IPS-15b (cell line): Measurements from ENCODE around the gene CCR9.
"Not testable (repeated sequence)": the region's sequence is repeated elsewhere in the genome, so short reads cannot be mapped to it uniquely, and the experiment has no call there.

Source experiments
- H3K27me3 ChIP-seq: one replicate; pipeline ENCODE4 v1.6.1; 2013; ENCODE audit warnings: low read length; ENCODE audit not compliant: control insufficient read depth, insufficient read depth
- H3K36me3 ChIP-seq: one replicate; pipeline ENCODE4 v1.6.1; 2013; ENCODE audit warnings: low read length; ENCODE audit not compliant: control insufficient read depth, insufficient read depth
- H3K4me1 ChIP-seq: one replicate; pipeline ENCODE4 v1.6.1; 2013; ENCODE audit warnings: mild to moderate bottlenecking, low read length; ENCODE audit not compliant: control insufficient read depth, insufficient read depth
- H3K4me3 ChIP-seq: one replicate; pipeline ENCODE4 v1.5.1; 2013; ENCODE audit warnings: low read depth, low read length
- H3K9ac ChIP-seq: one replicate; pipeline ENCODE4 v1.6.1; 2013; ENCODE audit warnings: low read depth, mild to moderate bottlenecking, low read length
- H3K9me3 ChIP-seq: one replicate; pipeline ENCODE4 v1.6.1; 2013; ENCODE audit warnings: mild to moderate bottlenecking, low read length; ENCODE audit not compliant: control insufficient read depth, insufficient read depth

CCR9 gene

DNA sequence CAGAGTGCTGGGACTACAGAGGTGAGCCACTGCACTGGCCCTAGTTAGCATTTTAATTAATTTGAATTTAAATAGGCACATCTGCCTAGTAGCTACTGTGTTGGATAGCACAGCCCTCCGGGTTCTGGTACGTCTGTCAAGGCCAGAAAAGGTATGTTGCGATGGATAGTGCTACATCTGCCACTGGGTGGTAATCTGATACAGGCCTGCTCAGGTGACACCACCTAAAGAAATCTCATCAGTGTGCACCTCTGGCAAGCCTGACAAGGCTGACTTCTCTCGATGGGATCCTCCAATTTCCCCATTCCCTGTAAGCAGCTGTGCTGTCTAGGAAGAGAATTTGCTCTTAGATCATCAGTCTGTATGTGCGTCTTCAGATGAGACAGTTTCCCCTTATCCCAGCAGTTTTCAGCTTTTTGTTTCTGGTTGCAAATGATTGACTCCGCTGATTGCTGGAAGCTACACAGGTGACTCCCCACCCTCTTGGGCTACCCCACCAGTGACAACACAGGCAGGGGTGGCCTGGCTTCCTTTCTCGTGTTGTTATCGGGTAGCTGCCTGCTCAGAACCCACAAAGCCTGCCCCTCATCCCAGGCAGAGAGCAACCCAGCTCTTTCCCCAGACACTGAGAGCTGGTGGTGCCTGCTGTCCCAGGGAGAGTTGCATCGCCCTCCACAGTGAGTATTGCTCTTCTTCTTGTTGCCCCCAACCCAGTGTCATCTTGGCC is at the start of gene CCR9:
Gene CCR9, plus strand, starts transcription at position 565 of the 727 bp plus-strand sequence. CDS start 8,391 bp downstream, outside the sequence.
- H3K9ac ChIP-seq, result no peak within 1 kb of the TSS

GRCh38 chr3:45838466-45838865 is 47.9 kb upstream of the CCR9 start:
- H3K4me1 ChIP-seq, result no peaks in the 10 kb centered on the region

More for the DNA sequence above, at the start of gene CCR9:
- peaks cover 7% of the 10 kb centered on the region for H3K4me1 ChIP-seq
- H3K9me3 ChIP-seq, result no peaks in the 10 kb centered on the region
- H3K36me3 ChIP-seq, result no peaks in the 10 kb centered on the region
- peaks cover 2% of the 10 kb centered on the region for H3K27me3 ChIP-seq
- no peak within 1 kb of the TSS for H3K4me3 ChIP-seq

DNA sequence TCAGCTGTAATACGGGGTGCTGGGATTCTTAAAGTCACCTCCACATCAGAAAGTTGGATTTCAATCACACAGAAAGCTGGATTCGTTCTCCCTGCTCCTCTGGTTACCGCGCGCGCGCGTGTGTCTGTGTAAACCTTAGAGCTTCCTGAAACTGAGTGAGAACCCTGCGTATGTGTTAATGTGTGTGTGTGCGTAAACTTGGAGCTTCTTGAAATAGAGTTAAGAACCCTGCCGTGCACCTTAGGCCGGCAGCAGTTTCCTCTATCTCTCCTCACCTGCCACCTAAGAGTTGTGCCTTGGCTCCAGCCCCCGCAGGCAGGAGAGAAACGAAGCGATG is 45.0 kb upstream of the CCR9 start:
- peaks cover 30% of the 10 kb centered on the region for H3K27me3 ChIP-seq
- no peaks in the 10 kb centered on the region for H3K36me3 ChIP-seq
- no peaks in the 10 kb centered on the region for H3K4me1 ChIP-seq
- peak overlapping the region; percentile 76 for H3K4me3 ChIP-seq
- no peaks in the 10 kb centered on the region for H3K9me3 ChIP-seq
- H3K9ac ChIP-seq, result no peak overlapping the region

More at GRCh38 chr3:45838466-45838865, 47.9 kb upstream of the CCR9 start:
- peaks cover 8% of the 10 kb centered on the region for H3K27me3 ChIP-seq
- H3K9me3 ChIP-seq, result no peaks in the 10 kb centered on the region
- H3K36me3 ChIP-seq, result no peaks in the 10 kb centered on the region
- H3K9ac ChIP-seq, result no peak overlapping the region
- no peak overlapping the region for H3K4me3 ChIP-seq

DNA sequence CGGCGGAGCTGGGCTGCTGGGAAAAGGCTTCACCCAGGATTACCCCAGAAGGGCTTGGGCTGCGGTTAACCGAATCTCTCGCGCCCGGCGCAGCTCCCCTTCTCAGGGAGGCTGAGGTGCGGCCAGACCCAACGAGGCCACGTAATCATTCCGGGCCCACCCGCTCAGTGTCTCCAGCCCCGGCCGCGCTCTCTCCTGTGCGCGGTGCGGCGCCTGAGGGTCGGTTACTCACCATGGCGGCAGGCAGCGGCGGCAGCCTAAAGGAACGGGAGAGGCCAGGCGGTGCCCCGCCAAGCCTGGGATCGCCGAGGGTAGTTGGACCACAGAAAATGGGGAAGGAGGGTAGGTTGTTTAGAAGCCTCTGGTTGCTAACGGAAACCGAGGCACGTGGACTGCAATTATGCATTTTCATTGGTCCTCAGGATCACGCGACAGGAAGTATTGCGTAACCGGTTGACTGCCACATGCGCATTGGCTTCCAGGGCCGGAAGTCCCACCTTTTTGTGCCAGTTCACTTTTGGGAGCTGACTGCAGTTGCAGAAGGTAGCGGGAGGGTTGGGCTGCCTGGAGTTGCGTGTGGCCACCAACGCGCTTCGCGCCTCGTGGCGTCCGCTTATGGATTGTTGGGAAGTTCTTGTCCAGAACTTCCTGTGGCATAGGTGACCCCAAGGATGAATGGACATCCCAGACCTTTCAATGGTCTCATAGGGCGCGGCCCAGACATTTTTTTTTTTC is 44.4 kb upstream of the CCR9 start, which contains the start of gene LZTFL1:
Gene LZTFL1, minus strand, starts transcription at position 363 of the 735 bp plus-strand sequence. Its CDS starts 128 bp downstream, at position 235.
- H3K27me3 ChIP-seq, result peaks cover 34% of the 10 kb centered on the region
- H3K9me3 ChIP-seq, result no peaks in the 10 kb centered on the region
- no peaks in the 10 kb centered on the region for H3K4me1 ChIP-seq
- H3K36me3 ChIP-seq, result no peaks in the 10 kb centered on the region
- peak within 1 kb of the TSS; percentile 1 for H3K9ac ChIP-seq
- H3K4me3 ChIP-seq, result peak within 1 kb of the TSS; percentile 78

GRCh38 chr3:45842851-45843625 is 43.3 kb upstream of the CCR9 start:
- H3K4me1 ChIP-seq, result no peaks in the 10 kb centered on the region
- no peaks in the 10 kb centered on the region for H3K9me3 ChIP-seq
- H3K27me3 ChIP-seq, result peaks cover 45% of the 10 kb centered on the region
- no peak overlapping the region for H3K9ac ChIP-seq
- no peaks in the 10 kb centered on the region for H3K36me3 ChIP-seq
- H3K4me3 ChIP-seq, result no peak overlapping the region

GRCh38 chr3:45844616-45845015 is 41.7 kb upstream of the CCR9 start:
- H3K4me3 ChIP-seq, result no peak overlapping the region
- H3K27me3 ChIP-seq, result peaks cover 48% of the 10 kb centered on the region
- H3K36me3 ChIP-seq, result no peaks in the 10 kb centered on the region
- no peak overlapping the region for H3K9ac ChIP-seq
- H3K9me3 ChIP-seq, result no peaks in the 10 kb centered on the region
- no peaks in the 10 kb centered on the region for H3K4me1 ChIP-seq

- peaks cover 52% of the 10 kb centered on the region for H3K27me3 ChIP-seq
Measured at GRCh38 chr3:45848392-45848791, 38.0 kb upstream of the CCR9 start.

DNA sequence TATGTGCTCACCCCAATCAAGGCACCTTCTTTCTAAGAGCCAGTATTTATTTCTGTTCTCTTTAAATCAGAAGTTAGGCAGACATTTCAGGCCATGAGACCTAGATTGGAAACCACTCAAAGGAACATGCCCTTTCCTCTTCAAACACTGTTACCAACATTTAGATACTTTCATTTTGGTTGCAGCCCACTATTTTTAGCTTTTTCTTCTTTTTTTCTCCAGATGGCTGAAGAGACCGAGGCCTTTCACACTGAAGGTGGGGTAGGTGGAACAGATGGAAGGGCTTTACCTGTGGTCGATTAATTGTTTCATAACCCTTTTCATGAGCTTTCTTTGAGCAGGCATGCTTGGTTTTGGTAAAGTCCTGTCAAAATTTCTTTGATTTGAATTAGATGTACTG is 33.5 kb upstream of the CCR9 start:
- Histone ChIP-seq H3K36me3 (no peaks in the 10 kb centered on the region), H3K27me3 (peaks cover 21% of the 10 kb centered on the region), H3K4me3 (no peak overlapping the region), H3K4me1 (no peaks in the 10 kb centered on the region), H3K9ac (no peak overlapping the region), H3K9me3 (no peaks in the 10 kb centered on the region)

More at GRCh38 chr3:45848392-45848791, 38.0 kb upstream of the CCR9 start:
- Histone ChIP-seq H3K4me1 (no peaks in the 10 kb centered on the region), H3K36me3 (no peaks in the 10 kb centered on the region), H3K4me3 (no peak overlapping the region), H3K9me3 (no peaks in the 10 kb centered on the region), H3K9ac (no peak overlapping the region)

GRCh38 chr3:45856323-45856722 is 30.0 kb upstream of the CCR9 start:
- not testable (repeated sequence) for H3K9ac ChIP-seq, H3K4me1 ChIP-seq, H3K27me3 ChIP-seq, H3K4me3 ChIP-seq, H3K9me3 ChIP-seq, H3K36me3 ChIP-seq

GRCh38 chr3:45857024-45857423 is 29.3 kb upstream of the CCR9 start:
- H3K4me1 ChIP-seq, H3K4me3 ChIP-seq, H3K27me3 ChIP-seq, H3K36me3 ChIP-seq, H3K9me3 ChIP-seq, H3K9ac ChIP-seq: not testable (repeated sequence)

GRCh38 chr3:45858809-45859543 is 27.4 kb upstream of the CCR9 start:
- Histone ChIP-seq H3K27me3 (peaks cover under 1% of the 10 kb centered on the region), H3K4me1 (no peaks in the 10 kb centered on the region), H3K9ac (no peak overlapping the region), H3K36me3 (no peaks in the 10 kb centered on the region), H3K4me3 (no peak overlapping the region), H3K9me3 (no peaks in the 10 kb centered on the region)
